Mucosa of descending colon (tissue), 3 donors: ENCODE data around the gene DHTKD1. TPM values are rescaled to one million over a fixed set of nuclear protein-coding genes. Genes with fewer than 3 reads are reported as not detected.

Source experiments
- ATAC-seq: fragments of 200-7000 bp; cut with Tn5 transposase; one replicate; pipeline ENCODE4 v1.9.1; 2020; ENCODE audit warnings: mild to moderate bottlenecking, moderate library complexity
- DNase-seq, 3 donors: peaks; one replicate each; pipeline ENCODE4 v3.0.0-alpha.2; 2020
- H3K36me3 ChIP-seq: fragments of 200-600 bp; one replicate; pipeline ENCODE4 v1.8.0; 2021; ENCODE audit warnings: low read depth, mild to moderate bottlenecking
- H3K4me1 ChIP-seq: fragments of 200-600 bp; one replicate; pipeline ENCODE4 v1.8.0; 2021; ENCODE audit warnings: low read depth, mild to moderate bottlenecking
- H3K4me3 ChIP-seq: fragments of 200-600 bp; one replicate; pipeline ENCODE4 v1.8.0; 2021; ENCODE audit warnings: mild to moderate bottlenecking
- H3K9me3 ChIP-seq: fragments of 200-600 bp; one replicate; pipeline ENCODE4 v1.8.0; 2021; ENCODE audit warnings: mild to moderate bottlenecking
- intact Hi-C, 2 donors: fragments of 100-400 bp; cut with DNase I in 1 of 2; cut with micrococcal nuclease in 1 of 2; formaldehyde crosslinking; loops; one replicate each; pipeline versions ENCODE4 v1.11.0 to v1.11.1; 2022; cut with DNase I, micrococcal nuclease
- total RNA-seq, 3 donors: library from RNA; stranded (reverse); fragmentation: NEBNext Ultra II Directional in 2 of 3; extraction: Animal tissue kit (Norgen Biotek cat#: 25700) in 2 of 3; gene quantifications; one replicate each; pipeline versions ENCODE4 v1.2.1 to v1.2.4, GENCODE V29; 2021 to 2023
- TF ChIP-seq, protein P1 (sequence below): fragments of 200-600 bp; IDR thresholded peaks from one replicate; pipeline ENCODE4 v1.8.0; 2022; ENCODE audit warnings: antibody characterized with exemption, mild to moderate bottlenecking
- donor health status: DM: no; HTN: no; CAD: no; lungs with moderate emphysema.
- donor health status: DM: no; HTN: no; CAD: no.
- donor health status: DM: no; HTN: yes; CAD: no.

Gene DHTKD1
- total RNA-seq, 3 donors from 2014 or later = 23.8 to 33.5 (median 27.6) TPM

DNA sequence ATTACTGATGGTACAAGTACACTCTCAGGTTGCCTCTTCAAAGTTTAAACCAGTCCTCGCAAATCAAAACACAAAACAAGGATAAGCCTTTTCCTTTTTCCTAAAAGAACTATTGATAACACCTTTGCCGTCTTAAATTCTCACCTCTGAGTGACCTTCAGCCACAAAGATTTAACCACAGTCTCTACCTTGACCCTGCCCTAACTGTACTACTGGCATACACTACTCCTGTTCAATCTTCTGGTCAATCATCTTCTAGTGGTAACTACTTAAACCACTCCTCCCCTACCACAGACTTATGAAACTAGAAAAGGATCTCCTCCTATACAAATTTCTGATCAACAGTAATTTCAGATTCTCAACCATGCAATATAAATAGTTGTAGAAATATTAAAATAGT, 41.2 kb upstream of the DHTKD1 start:
- H3K9me3 ChIP-seq = no peaks in the 10 kb centered on the region
- H3K4me3 ChIP-seq = no peak overlapping the region
- TF ChIP-seq, protein P1, sequence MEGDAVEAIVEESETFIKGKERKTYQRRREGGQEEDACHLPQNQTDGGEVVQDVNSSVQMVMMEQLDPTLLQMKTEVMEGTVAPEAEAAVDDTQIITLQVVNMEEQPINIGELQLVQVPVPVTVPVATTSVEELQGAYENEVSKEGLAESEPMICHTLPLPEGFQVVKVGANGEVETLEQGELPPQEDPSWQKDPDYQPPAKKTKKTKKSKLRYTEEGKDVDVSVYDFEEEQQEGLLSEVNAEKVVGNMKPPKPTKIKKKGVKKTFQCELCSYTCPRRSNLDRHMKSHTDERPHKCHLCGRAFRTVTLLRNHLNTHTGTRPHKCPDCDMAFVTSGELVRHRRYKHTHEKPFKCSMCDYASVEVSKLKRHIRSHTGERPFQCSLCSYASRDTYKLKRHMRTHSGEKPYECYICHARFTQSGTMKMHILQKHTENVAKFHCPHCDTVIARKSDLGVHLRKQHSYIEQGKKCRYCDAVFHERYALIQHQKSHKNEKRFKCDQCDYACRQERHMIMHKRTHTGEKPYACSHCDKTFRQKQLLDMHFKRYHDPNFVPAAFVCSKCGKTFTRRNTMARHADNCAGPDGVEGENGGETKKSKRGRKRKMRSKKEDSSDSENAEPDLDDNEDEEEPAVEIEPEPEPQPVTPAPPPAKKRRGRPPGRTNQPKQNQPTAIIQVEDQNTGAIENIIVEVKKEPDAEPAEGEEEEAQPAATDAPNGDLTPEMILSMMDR = no peak
- H3K4me1 ChIP-seq = no peaks in the 10 kb centered on the region
- intact Hi-C loops = no loop called here
- H3K36me3 ChIP-seq = no peaks in the 10 kb centered on the region
- ATAC-seq = no peak
- DNase-seq = no peak

DNA sequence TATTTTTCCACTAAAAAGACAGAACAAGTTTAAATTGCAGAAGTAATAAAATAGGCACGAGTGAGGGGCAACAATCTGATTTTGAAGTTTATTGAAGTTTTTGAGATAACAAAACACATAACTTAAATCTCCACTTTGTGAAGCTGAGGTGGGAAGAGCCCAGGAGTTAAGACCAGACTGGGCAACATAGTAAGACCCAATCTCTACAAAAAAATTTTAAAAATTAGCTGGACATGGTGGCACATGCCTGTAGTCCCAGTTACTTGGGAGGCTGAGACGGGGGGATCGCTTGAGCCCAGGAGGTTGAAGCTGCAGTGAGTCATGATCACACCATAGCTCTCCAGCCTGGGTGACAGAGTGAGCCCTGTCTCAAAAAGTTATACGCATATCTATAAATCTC, 37.4 kb upstream of the DHTKD1 start:
- TF ChIP-seq, protein P1 = no peak
- DNase-seq (no peak), ATAC-seq (no peak)
- Histone ChIP-seq H3K36me3 (no peaks in the 10 kb centered on the region), H3K9me3 (no peaks in the 10 kb centered on the region), H3K4me3 (no peak overlapping the region), H3K4me1 (no peaks in the 10 kb centered on the region)
- intact Hi-C loops = no loop called here

DNA sequence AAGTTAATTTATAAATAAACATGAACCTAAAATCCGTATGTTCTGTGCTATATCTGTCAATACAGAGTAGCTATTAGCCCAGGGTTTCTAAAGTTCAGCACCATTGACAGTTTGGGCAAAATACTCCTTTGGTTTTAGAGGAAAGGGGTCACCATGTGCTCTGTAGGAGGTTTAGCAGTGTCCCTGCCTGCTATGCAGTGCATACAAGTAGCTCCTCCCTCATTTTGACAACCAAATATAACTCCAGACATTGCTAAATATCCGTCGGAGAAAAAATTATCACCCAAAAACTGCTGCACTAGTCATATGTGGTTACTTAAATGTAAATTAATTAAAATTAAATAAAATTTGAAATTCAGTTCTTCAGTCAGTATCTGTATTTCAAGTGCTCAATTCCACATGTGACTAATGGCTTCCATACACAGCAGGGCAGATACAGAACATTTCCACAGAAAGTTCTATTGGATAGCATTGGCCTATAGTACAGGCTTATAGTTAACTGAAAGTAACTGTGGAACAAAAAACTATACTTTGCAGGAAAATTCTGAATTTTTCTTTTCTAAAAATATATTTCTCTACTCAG, 32.6 kb upstream of the DHTKD1 start:
- intact Hi-C loops = no loop called here
- no peak for DNase-seq
- Histone ChIP-seq H3K4me1 (peaks cover 4% of the 10 kb centered on the region), H3K4me3 (no peak overlapping the region), H3K9me3 (no peaks in the 10 kb centered on the region), H3K36me3 (no peaks in the 10 kb centered on the region)
- TF ChIP-seq, protein P1 = no peak
- ATAC-seq = no peak

DNA sequence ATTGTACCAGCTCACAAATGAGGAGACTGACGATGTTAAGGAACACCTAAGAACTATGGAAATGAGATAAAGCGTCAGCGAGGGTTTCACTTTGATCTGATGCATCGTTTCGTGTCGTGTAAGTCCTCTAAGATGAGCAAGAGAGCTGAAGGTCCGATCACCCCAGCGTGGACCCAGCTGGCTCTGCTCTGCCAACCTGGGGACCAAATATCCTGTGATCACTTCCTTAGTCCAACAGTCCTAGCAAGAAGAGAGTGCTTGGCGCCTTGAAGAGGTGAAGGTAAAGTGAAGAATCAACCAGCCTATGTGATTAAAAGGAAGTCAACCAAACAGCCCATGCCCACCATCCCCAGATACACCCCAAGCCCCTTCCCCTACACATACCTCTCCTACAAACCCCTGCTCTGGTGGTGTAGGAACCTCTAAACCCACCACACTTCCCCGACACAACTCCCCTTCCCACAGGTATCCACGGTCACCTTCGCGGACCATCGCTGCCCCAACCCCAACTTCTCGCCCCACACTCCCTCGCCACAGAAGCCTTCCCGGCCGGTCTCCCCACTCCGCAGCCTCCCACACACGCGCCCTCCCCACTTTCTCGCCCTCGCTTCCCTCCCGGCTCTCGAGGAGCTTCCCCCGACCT, 26.9 kb upstream of the DHTKD1 start:
- Histone ChIP-seq H3K4me3 (peak overlapping the region; percentile 96), H3K9me3 (no peaks in the 10 kb centered on the region), H3K36me3 (no peaks in the 10 kb centered on the region), H3K4me1 (peaks cover 11% of the 10 kb centered on the region)
- DNase-seq (peak in 2 of 3 donors; percentile 41 to 55), ATAC-seq (peak; percentile 10)
- intact Hi-C loops = no loop called here
- TF ChIP-seq, protein P1 = no peak

DNA sequence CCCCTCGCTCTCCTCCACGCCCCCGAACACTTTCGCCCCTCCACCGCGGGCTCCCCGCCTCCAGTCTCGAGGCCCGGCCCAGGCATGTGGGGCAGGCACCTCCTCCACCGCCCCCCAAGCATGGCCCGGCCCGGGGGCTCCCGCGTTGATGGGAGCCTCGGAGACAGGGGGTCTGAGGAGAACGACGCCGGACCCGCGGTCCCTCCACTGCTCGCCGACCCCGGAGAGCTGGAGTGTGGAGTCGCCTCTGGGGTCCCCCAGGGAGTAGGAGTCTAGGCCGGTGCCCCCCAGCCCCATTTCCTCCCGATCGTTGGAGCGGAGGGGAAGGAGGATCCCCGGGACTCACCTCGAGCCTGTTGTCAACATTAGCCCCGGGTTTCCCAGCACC, 26.4 kb upstream of the DHTKD1 start:
- Histone ChIP-seq H3K4me3 (peak overlapping the region; percentile 96), H3K36me3 (no peaks in the 10 kb centered on the region), H3K9me3 (no peaks in the 10 kb centered on the region), H3K4me1 (peaks cover 11% of the 10 kb centered on the region)
- intact Hi-C loops = no loop called here
- ATAC-seq (peak; percentile 18), DNase-seq (no peak)
- TF ChIP-seq, protein P1 = no peak
